Measurements from ENCODE around the gene DHDH. TPM values are rescaled to one million over a fixed set of nuclear protein-coding genes. Genes with fewer than 3 reads are reported as not detected.
A peak's percentile ranks its signal among the peaks of the same experiment; 100 is the strongest.

DHDH gene
- total and polyA plus RNA-seq, 2 of the 13 experiments (the other 11 are each of a cell fraction or from before 2014, with no cell fraction given): 0.13 to 0.91 TPM

GRCh38 chr19:48961051-48961649, 27.7 kb downstream of the DHDH start (continued):
- TF ChIP-seq ZNF292 (CRISPR knock-in tag; IDR thresholded peaks at IDR 0.05; ENCODE audit: borderline replicate concordance, low read depth) (no peak), MAZ (IDR thresholded peaks at IDR 0.05; ENCODE audit: borderline replicate concordance, low read depth, low read length) (no peak), MAZ (CRISPR knock-in tag; IDR thresholded peaks at IDR 0.05; ENCODE audit: low read depth) (no peak), NCOA5 (CRISPR knock-in tag; IDR thresholded peaks at IDR 0.05) (no peak), ZNF281 (CRISPR knock-in tag; IDR thresholded peaks at IDR 0.05; ENCODE audit: borderline replicate concordance) (no peak), MAX (IDR thresholded peaks at IDR 0.05) (peak; percentile 83), FLYWCH1 (CRISPR knock-in tag; IDR thresholded peaks at IDR 0.05) (no peak), SAP130 (CRISPR knock-in tag; IDR thresholded peaks at IDR 0.05; ENCODE audit: low read depth) (no peak), KLF12 (CRISPR knock-in tag; IDR thresholded peaks at IDR 0.05; ENCODE audit: borderline replicate concordance) (no peak), HOXD1 (CRISPR knock-in tag; IDR thresholded peaks at IDR 0.05) (no peak), ZNF615 (CRISPR knock-in tag; IDR thresholded peaks at IDR 0.05; ENCODE audit: borderline replicate concordance) (no peak), RFXANK (CRISPR knock-in tag; IDR thresholded peaks at IDR 0.05) (no peak), ZZZ3 (CRISPR knock-in tag; IDR thresholded peaks at IDR 0.05; ENCODE audit: borderline replicate concordance) (no peak), NFYB (CRISPR knock-in tag; IDR thresholded peaks at IDR 0.05) (no peak), ZFYVE20 (CRISPR knock-in tag; IDR thresholded peaks at IDR 0.05; ENCODE audit: borderline replicate concordance, low read depth) (no peak), ARNTL (CRISPR knock-in tag; IDR thresholded peaks at IDR 0.05) (no peak), MEIS1 (CRISPR knock-in tag; IDR thresholded peaks at IDR 0.05; ENCODE audit: borderline replicate concordance) (no peak), DNMT1 (CRISPR knock-in tag; IDR thresholded peaks at IDR 0.05) (no peak), SOX5 (CRISPR knock-in tag; IDR thresholded peaks at IDR 0.05; ENCODE audit: borderline replicate concordance) (no peak), FOXP1 (IDR thresholded peaks at IDR 0.05) (no peak), FOXP1 (CRISPR knock-in tag; IDR thresholded peaks at IDR 0.05) (no peak), ATF2 (CRISPR knock-in tag; IDR thresholded peaks at IDR 0.05) (0 out of 2 replicates have a peak, but pooled peaks have one; percentile 39), ZNF616 (CRISPR knock-in tag; IDR thresholded peaks at IDR 0.05; ENCODE audit: low read depth) (no peak), GATAD1 (CRISPR knock-in tag; IDR thresholded peaks at IDR 0.05) (no peak), ZNF354B (CRISPR knock-in tag; IDR thresholded peaks at IDR 0.05) (no peak), PITX1 (CRISPR knock-in tag; IDR thresholded peaks at IDR 0.05) (no peak), ZKSCAN1 (IDR thresholded peaks at IDR 0.05; ENCODE audit: low read length) (no peak)
